HepG2 (cell line): ENCODE data around the gene CTCF. TPM values are rescaled to one million over a fixed set of nuclear protein-coding genes. Genes with fewer than 3 reads are reported as not detected.
A peak's percentile ranks its signal among the peaks of the same experiment; 100 is the strongest.

Experiments
- CHCHD3 ChIP-seq: sonication (generic); formaldehyde crosslinking; IDR thresholded peaks from 2 replicates; pipeline ENCODE4 v1.8.0; 2022; ENCODE audit warnings: mild to moderate bottlenecking, missing genetic modification reagents, moderate library complexity
- ELF4 ChIP-seq: sonication (generic); formaldehyde crosslinking; IDR thresholded peaks from 2 replicates; pipeline ENCODE4 v1.5.0; 2020; ENCODE audit warnings: missing genetic modification reagents, mild to moderate bottlenecking, moderate library complexity, borderline replicate concordance
- KLF13 ChIP-seq: sonication (generic); formaldehyde crosslinking; IDR thresholded peaks from 2 replicates; pipeline ENCODE4 v1.4.0; 2020; ENCODE audit warnings: mild to moderate bottlenecking, missing genetic modification reagents
- KMT2A ChIP-seq: sonication (generic); formaldehyde crosslinking; IDR thresholded peaks from 2 replicates; pipeline ENCODE4 v1.4.0; 2020; ENCODE audit warnings: missing genetic modification reagents
- MIER2 ChIP-seq: IDR thresholded peaks from 2 replicates; pipeline ENCODE4 v1.6.1; 2016; ENCODE audit warnings: missing biosample characterization, missing genetic modification reagents
- MXD4 ChIP-seq: IDR thresholded peaks from 2 replicates; pipeline ENCODE4 v1.6.1; 2016; ENCODE audit warnings: mild to moderate bottlenecking, missing biosample characterization, missing genetic modification reagents
- NBN ChIP-seq: fragments of 450-650 bp; conservative IDR thresholded peaks from 2 replicates; pipeline ENCODE4 v1.6.1; 2017
- NR2F1 ChIP-seq, 2 experiments: fragments of 450-650 bp in 1 of 2; formaldehyde crosslinking in 1 of 2; IDR thresholded peaks; 2 replicates each; pipeline versions ENCODE4 v1.5.0 to v1.6.1; 2016 to 2020; ENCODE audit warnings: mild to moderate bottlenecking in 1 of 2, missing compliant biosample characterization in 1 of 2, missing genetic modification reagents in 1 of 2, moderate library complexity in 1 of 2
- NRL ChIP-seq: sonication (generic); formaldehyde crosslinking; IDR thresholded peaks from 2 replicates; pipeline ENCODE4 v1.5.0; 2020; ENCODE audit warnings: missing genetic modification reagents, mild to moderate bottlenecking, moderate library complexity, borderline replicate concordance
- PPARG ChIP-seq: conservative IDR thresholded peaks from 2 replicates; pipeline ENCODE4 v1.6.1; 2016; ENCODE audit warnings: missing biosample characterization, missing genetic modification reagents
- RXRA ChIP-seq: sonication (generic); formaldehyde crosslinking; IDR thresholded peaks from 2 replicates; pipeline ENCODE4 v1.5.1; 2020; ENCODE audit warnings: missing genetic modification reagents
- SRSF4 ChIP-seq: fragments of 200-400 bp; formaldehyde crosslinking; IDR thresholded peaks from one replicate; pipeline ENCODE4 v1.6.1; 2018; ENCODE audit warnings: mild to moderate bottlenecking, low read depth, low read length, moderate library complexity; ENCODE audit not compliant: poor library complexity, severe bottlenecking
- TOPORS ChIP-seq: sonication (generic); formaldehyde crosslinking; IDR thresholded peaks from 2 replicates; pipeline ENCODE4 v1.8.0; 2023; ENCODE audit warnings: mild to moderate bottlenecking, missing genetic modification reagents
- ZBTB42 ChIP-seq: sonication (generic); formaldehyde crosslinking; IDR thresholded peaks from 2 replicates; pipeline ENCODE4 v1.5.0; 2020; ENCODE audit warnings: mild to moderate bottlenecking, missing genetic modification reagents
- ZNF224 ChIP-seq: sonication (generic); formaldehyde crosslinking; IDR thresholded peaks from 2 replicates; pipeline ENCODE4 v1.5.0; 2020; ENCODE audit warnings: mild to moderate bottlenecking, missing genetic modification reagents
- ZNF292 ChIP-seq: sonication (generic); formaldehyde crosslinking; IDR thresholded peaks from 2 replicates; pipeline ENCODE4 v1.8.1; 2022; ENCODE audit warnings: mild to moderate bottlenecking, low read depth, missing genetic modification reagents, borderline replicate concordance
- ZNF350 ChIP-seq: sonication (generic); formaldehyde crosslinking; IDR thresholded peaks from 2 replicates; pipeline ENCODE4 v1.4.0; 2020; ENCODE audit warnings: mild to moderate bottlenecking, low read depth, missing genetic modification reagents, borderline replicate concordance
- ZSCAN31 ChIP-seq: sonication (generic); formaldehyde crosslinking; IDR thresholded peaks from 2 replicates; pipeline ENCODE4 v1.5.0; 2020; ENCODE audit warnings: low read depth, mild to moderate bottlenecking, missing genetic modification reagents
- polyA plus RNA-seq, 8 experiments: library from polyadenylated mRNA; depleted of rRNA in 3 of 8; stranded (reverse) in 7 of 8; unstranded in 1 of 8; fragments of >200 nt; fragmentation: Illumina TruSeq in 4 of 8; extraction: Trizol in 4 of 8; gene quantifications; 2 replicates each; pipeline versions ENCODE4 v1.2.1 to v1.2.3, GENCODE V29; 2011 to 2016; ENCODE audit warnings: low read depth in 4 of 8, missing spikeins in 1 of 8, mixed read lengths in 1 of 8; ENCODE audit not compliant: insufficient read depth in 1 of 8
- total RNA-seq, 5 experiments: library from RNA; depleted of rRNA; stranded (reverse); fragments of >200 nt; fragmentation: Illumina TruSeq; extraction: Trizol; gene quantifications; 2 replicates each; pipeline ENCODE4 v1.2.3, GENCODE V29; 2016; ENCODE audit warnings: low read depth in 1 of 5
- TF ChIP-seq, protein P1 (sequence below): sonication (generic); formaldehyde crosslinking; IDR thresholded peaks from 2 replicates; pipeline ENCODE4 v1.8.0; 2022; ENCODE audit warnings: missing genetic modification reagents, low read depth, mild to moderate bottlenecking, borderline replicate concordance
- TF ChIP-seq, protein P2 (sequence below): sonication (generic); formaldehyde crosslinking; IDR thresholded peaks from 2 replicates; pipeline ENCODE4 v1.4.0; 2020; ENCODE audit warnings: missing genetic modification reagents
- TF ChIP-seq, protein P3 (sequence below): sonication (generic); formaldehyde crosslinking; IDR thresholded peaks from 2 replicates; pipeline ENCODE4 v1.4.0; 2020; ENCODE audit warnings: missing genetic modification reagents
- TF ChIP-seq, protein P4 (sequence below): sonication (generic); formaldehyde crosslinking; IDR thresholded peaks from 2 replicates; pipeline ENCODE4 v1.9.0; 2022; ENCODE audit warnings: low read depth, missing genetic modification reagents

The CTCF gene
- total and polyA plus RNA-seq, 2 of the 13 experiments (the other 11 are each of a cell fraction or from before 2014, with no cell fraction given) = 19.5 to 37.5 TPM

DNA sequence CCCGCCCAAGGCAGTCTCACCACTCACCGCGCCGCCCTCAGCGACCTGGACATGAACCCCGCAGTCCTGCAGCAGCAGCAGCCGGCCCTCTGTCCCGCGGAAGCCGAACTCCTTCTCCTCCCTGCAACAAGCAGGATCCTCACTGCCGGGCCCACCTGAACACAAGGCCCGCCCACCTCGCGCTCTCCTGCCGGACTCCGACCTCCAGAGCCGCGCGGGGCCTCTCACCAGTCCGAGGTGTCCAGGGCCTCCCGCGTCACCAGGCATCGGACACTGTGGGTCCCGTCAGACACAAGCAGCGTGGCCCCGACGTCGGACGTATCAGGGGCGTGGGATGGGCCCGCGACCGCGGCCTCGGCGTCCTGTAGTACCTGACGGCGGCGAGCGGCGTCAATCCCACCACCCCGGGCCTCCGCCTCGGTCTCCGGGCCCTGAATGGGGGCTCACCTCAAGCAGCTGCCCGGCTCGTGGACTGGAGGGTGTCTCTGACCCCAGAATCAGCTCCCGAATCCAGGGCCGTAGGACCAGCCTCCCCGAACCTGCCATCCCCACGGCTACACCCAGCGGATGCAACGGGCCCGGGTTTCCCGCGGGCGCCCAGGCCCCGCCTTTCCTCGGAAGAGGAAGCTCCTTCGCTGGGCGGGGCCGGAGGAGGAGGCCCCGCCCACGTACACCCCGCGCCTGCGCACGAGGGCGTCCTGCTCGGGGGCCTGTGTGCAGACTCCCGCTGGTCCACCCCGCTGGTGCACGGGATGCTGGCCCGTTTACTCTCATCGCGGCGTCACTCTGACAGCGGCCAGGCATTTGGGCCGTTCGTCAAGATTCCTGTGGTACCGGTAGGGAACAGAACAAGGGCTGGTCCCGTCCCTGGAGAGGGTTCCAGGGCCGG is 97.6 kb downstream of the CTCF start, which contains the start of gene ACD (continued):
- TF ChIP-seq NR2F1 (CRISPR knock-in tag; IDR thresholded peaks at IDR 0.05) = 0 out of 4 replicates have a peak, but pooled peaks of 1 of the 2 experiments have one; percentile 12
- TF ChIP-seq KMT2A (CRISPR knock-in tag) = peak; percentile 80; the same call in 1 of the 2 replicates
- no peak; the same call in 1 of the 2 replicates for TF ChIP-seq ZNF224
- no peak for TF ChIP-seq SRSF4
- no peak; the same call in 1 of the 2 replicates for TF ChIP-seq KLF13 (CRISPR knock-in tag)
- TF ChIP-seq, protein P1, sequence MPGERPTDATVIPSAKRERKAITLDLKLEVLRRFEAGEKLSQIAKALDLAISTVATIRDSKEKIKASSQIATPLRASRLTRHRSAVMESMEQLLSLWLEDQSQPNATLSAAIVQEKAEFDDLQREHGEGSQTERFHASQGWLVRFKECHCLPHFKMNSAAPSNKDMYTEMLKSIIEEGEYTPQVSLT (CRISPR knock-in tag) = no peak
- TF ChIP-seq ELF4 = 0 out of 2 replicates have a peak, but pooled peaks have one; percentile 27
- TF ChIP-seq MIER2 (CRISPR knock-in tag) = peak; percentile 68; the same call in 1 of the 2 replicates
- TF ChIP-seq ZSCAN31 (CRISPR knock-in tag) = peak; percentile 64; the same call in 1 of the 2 replicates
- TF ChIP-seq, protein P2, sequence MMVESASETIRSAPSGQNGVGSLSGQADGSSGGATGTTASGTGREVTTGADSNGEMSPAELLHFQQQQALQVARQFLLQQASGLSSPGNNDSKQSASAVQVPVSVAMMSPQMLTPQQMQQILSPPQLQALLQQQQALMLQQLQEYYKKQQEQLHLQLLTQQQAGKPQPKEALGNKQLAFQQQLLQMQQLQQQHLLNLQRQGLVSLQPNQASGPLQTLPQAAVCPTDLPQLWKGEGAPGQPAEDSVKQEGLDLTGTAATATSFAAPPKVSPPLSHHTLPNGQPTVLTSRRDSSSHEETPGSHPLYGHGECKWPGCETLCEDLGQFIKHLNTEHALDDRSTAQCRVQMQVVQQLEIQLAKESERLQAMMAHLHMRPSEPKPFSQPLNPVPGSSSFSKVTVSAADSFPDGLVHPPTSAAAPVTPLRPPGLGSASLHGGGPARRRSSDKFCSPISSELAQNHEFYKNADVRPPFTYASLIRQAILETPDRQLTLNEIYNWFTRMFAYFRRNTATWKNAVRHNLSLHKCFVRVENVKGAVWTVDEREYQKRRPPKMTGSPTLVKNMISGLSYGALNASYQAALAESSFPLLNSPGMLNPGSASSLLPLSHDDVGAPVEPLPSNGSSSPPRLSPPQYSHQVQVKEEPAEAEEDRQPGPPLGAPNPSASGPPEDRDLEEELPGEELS (CRISPR knock-in tag) = 0 out of 2 replicates have a peak, but pooled peaks have one; percentile 15
- TF ChIP-seq TOPORS (CRISPR knock-in tag) = peak; percentile 36; the same call in 1 of the 2 replicates
- peak; percentile 19 for TF ChIP-seq NRL (CRISPR knock-in tag)
- TF ChIP-seq, protein P3, sequence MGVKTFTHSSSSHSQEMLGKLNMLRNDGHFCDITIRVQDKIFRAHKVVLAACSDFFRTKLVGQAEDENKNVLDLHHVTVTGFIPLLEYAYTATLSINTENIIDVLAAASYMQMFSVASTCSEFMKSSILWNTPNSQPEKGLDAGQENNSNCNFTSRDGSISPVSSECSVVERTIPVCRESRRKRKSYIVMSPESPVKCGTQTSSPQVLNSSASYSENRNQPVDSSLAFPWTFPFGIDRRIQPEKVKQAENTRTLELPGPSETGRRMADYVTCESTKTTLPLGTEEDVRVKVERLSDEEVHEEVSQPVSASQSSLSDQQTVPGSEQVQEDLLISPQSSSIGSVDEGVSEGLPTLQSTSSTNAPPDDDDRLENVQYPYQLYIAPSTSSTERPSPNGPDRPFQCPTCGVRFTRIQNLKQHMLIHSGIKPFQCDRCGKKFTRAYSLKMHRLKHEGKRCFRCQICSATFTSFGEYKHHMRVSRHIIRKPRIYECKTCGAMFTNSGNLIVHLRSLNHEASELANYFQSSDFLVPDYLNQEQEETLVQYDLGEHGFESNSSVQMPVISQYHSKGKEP (CRISPR knock-in tag) = 0 out of 2 replicates have a peak, but pooled peaks have one; percentile 52
- peak; percentile 39; the same call in 1 of the 2 replicates for TF ChIP-seq PPARG (CRISPR knock-in tag)
- peak; percentile 72 for TF ChIP-seq RXRA (CRISPR knock-in tag)
- peak; percentile 14 for TF ChIP-seq ZNF292
- TF ChIP-seq MXD4 (CRISPR knock-in tag) = peak; percentile 67; the same call in 1 of the 2 replicates
- peak; percentile 89; the same call in 1 of the 2 replicates for TF ChIP-seq CHCHD3 (CRISPR knock-in tag)
- peak; percentile 21 for TF ChIP-seq ZBTB42 (CRISPR knock-in tag)
- no peak for TF ChIP-seq NBN
- TF ChIP-seq, protein P4, sequence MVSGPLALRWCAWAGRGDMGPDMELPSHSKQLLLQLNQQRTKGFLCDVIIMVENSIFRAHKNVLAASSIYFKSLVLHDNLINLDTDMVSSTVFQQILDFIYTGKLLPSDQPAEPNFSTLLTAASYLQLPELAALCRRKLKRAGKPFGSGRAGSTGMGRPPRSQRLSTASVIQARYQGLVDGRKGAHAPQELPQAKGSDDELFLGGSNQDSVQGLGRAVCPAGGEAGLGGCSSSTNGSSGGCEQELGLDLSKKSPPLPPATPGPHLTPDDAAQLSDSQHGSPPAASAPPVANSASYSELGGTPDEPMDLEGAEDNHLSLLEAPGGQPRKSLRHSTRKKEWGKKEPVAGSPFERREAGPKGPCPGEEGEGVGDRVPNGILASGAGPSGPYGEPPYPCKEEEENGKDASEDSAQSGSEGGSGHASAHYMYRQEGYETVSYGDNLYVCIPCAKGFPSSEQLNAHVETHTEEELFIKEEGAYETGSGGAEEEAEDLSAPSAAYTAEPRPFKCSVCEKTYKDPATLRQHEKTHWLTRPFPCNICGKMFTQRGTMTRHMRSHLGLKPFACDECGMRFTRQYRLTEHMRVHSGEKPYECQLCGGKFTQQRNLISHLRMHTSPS (CRISPR knock-in tag) = peak; percentile 5; the same call in 1 of the 2 replicates
- TF ChIP-seq ZNF350 (CRISPR knock-in tag) = peak; percentile 91
